HCT116 (cell line): ENCODE measurements around the gene APBA3. TPM values are rescaled to one million over a fixed set of nuclear protein-coding genes. Genes with fewer than 3 reads are reported as not detected.

Experiments used
- ATAC-seq: fragments of 200-7000 bp; cut with Tn5 transposase; 2 replicates; pipeline ENCODE4 v1.9.1; 2020; ENCODE audit warnings: mild to moderate bottlenecking, moderate library complexity
- BruUV-seq: library from RNA; stranded (reverse); fragments of 400-500 nt; replicated peaks from 2 replicates; lab custom pipeline; 2021; lab: Mats Ljungman, UMichigan
- CTCF ChIA-PET: fragments of 300-600 bp; sonication (Branson Sonifier 250); formaldehyde crosslinking; loops from one replicate; lab custom pipeline; 2021; ENCODE audit warnings: antibody characterized with exemption; lab: Charles Lee
- POLR2A ChIA-PET: fragments of 300-600, 350-600 bp; sonication (Branson Sonifier 250); formaldehyde crosslinking; loops from one replicate; lab custom pipeline; 2021; ENCODE audit warnings: antibody characterized with exemption; lab: Charles Lee
- RAD21 ChIA-PET, 2 experiments: fragments of 300-600 bp; sonication (Branson Sonifier 250); formaldehyde crosslinking; loops; one replicate each; lab custom pipeline; 2023; ENCODE audit warnings: low total read pairs in 2 of 2; ENCODE audit not compliant: uncharacterized antibody in 2 of 2, unreplicated experiment in 2 of 2, low non-redundant PET in 1 of 2; lab: Charles Lee
- DNase-seq: peaks from one replicate; pipeline ENCODE4 v3.0.0-alpha.2; 2010; ENCODE audit warnings: low read depth, low spot score
- H2AFZ ChIP-seq: fragments of 200-600 bp; shearing (Covaris generic), sonication (generic); 2 replicates; pipeline ENCODE4 v1.6.1; 2017; ENCODE audit warnings: low read depth, mixed run types, mixed read lengths, antibody characterized with exemption, low read length; ENCODE audit not compliant: poor library complexity, severe bottlenecking
- H3K27ac ChIP-seq: 2 replicates; pipeline ENCODE4 v1.5.1; 2012; ENCODE audit warnings: low read depth, low read length
- H3K27me3 ChIP-seq: fragments of 200-600 bp; sonication (generic); 2 replicates; pipeline ENCODE4 v1.6.1; 2016; ENCODE audit warnings: mixed run types, low read length, mixed read lengths; ENCODE audit not compliant: insufficient read depth
- H3K36me3 ChIP-seq, 2 experiments: fragments of 200-500 bp in 1 of 2; fragments of 200-600 bp in 1 of 2; sonication (Bioruptor generic) in 1 of 2; sonication (generic) in 1 of 2; 2 replicates each; pipeline versions ENCODE4 v1.5.1 to v1.6.1; 2014 to 2016; ENCODE audit warnings: low read length in 2 of 2, inconsistent platforms in 1 of 2, mixed read lengths in 1 of 2, mixed run types in 1 of 2; ENCODE audit not compliant: insufficient read depth in 2 of 2, control insufficient read depth in 1 of 2
- H3K4me1 ChIP-seq, 2 experiments: fragments of 200-600 bp in 1 of 2; sonication (generic) in 1 of 2; 2 replicates each; pipeline versions ENCODE4 v1.5.1 to v1.6.1; 2012 to 2017; ENCODE audit warnings: low read length in 2 of 2, inconsistent platforms in 1 of 2, mild to moderate bottlenecking in 1 of 2, mixed read lengths in 1 of 2, mixed run types in 1 of 2, moderate library complexity in 1 of 2; ENCODE audit not compliant: insufficient read depth in 2 of 2, control insufficient read depth in 1 of 2
- H3K4me2 ChIP-seq: fragments of 200-600 bp; sonication (generic); 2 replicates; pipeline ENCODE4 v1.6.1; 2017; ENCODE audit warnings: mixed run types, low read length, mixed read lengths
- H3K4me3 ChIP-seq, 2 experiments: fragments of 200-600 bp in 1 of 2; sonication (generic) in 1 of 2; replicated peaks in 1 of 2; 2 replicates each; pipeline ENCODE4 v1.5.1; 2011 to 2016; ENCODE audit warnings: low read length in 2 of 2, control low read depth in 1 of 2, low read depth in 1 of 2, mild to moderate bottlenecking in 1 of 2, mixed read lengths in 1 of 2, mixed run types in 1 of 2
- H3K79me2 ChIP-seq: fragments of 200-600 bp; sonication (generic); 2 replicates; pipeline ENCODE4 v1.6.1; 2017; ENCODE audit warnings: mild to moderate bottlenecking, mixed run types, low read length, moderate library complexity, mixed read lengths; ENCODE audit not compliant: insufficient read depth
- H3K9ac ChIP-seq: fragments of 200-600 bp; sonication (generic); 2 replicates; pipeline ENCODE4 v1.6.1; 2016; ENCODE audit warnings: low read length, mixed read lengths
- H3K9me2 ChIP-seq: fragments of 200-600 bp; sonication (generic), shearing (Covaris generic); 2 replicates; pipeline ENCODE4 v1.6.1; 2017; ENCODE audit warnings: mixed run types, mild to moderate bottlenecking, moderate library complexity; ENCODE audit not compliant: insufficient read depth
- H3K9me3 ChIP-seq, 2 experiments: fragments of 200-500 bp in 1 of 2; fragments of 200-600 bp in 1 of 2; sonication (Bioruptor generic) in 1 of 2; sonication (generic) in 1 of 2; 2 replicates each; pipeline ENCODE4 v1.6.1; 2014 to 2017; ENCODE audit warnings: low read length in 2 of 2, mixed read lengths in 2 of 2, inconsistent platforms in 1 of 2, low read depth in 1 of 2, mild to moderate bottlenecking in 1 of 2, mixed run types in 1 of 2, moderate library complexity in 1 of 2; ENCODE audit not compliant: control insufficient read depth in 1 of 2, insufficient read depth in 1 of 2
- H4K20me1 ChIP-seq: fragments of 200-600 bp; sonication (generic), shearing (Covaris generic); 2 replicates; pipeline ENCODE4 v1.6.1; 2017; ENCODE audit warnings: mixed run types, mild to moderate bottlenecking, moderate library complexity; ENCODE audit not compliant: insufficient read depth
- CBX3 ChIP-seq: IDR thresholded peaks from 2 replicates; pipeline ENCODE4 v1.6.1; 2012; ENCODE audit warnings: low read depth
- CEBPB ChIP-seq: IDR thresholded peaks from 2 replicates; pipeline ENCODE4 v1.6.1; 2012; ENCODE audit warnings: low read depth
- CTCF ChIP-seq, 3 experiments: fragments of 200-600 bp in 1 of 3; sonication (generic) in 1 of 3; IDR thresholded peaks in 2 of 3; conservative IDR thresholded peaks in 1 of 3; 2 replicates each; pipeline ENCODE4 v1.5.1; 2012 to 2017; ENCODE audit warnings: low read depth in 2 of 3, low read length in 2 of 3, antibody characterized with exemption in 1 of 3, borderline replicate concordance in 1 of 3, control low read depth in 1 of 3, mild to moderate bottlenecking in 1 of 3, mixed read lengths in 1 of 3, mixed run types in 1 of 3, moderate library complexity in 1 of 3; ENCODE audit not compliant: insufficient read depth in 1 of 3
- EGR1 ChIP-seq: IDR thresholded peaks from 2 replicates; pipeline ENCODE4 v1.6.1; 2012; ENCODE audit warnings: low read depth
- ELF1 ChIP-seq: IDR thresholded peaks from 2 replicates; pipeline ENCODE4 v1.6.1; 2012; ENCODE audit warnings: low read depth, borderline replicate concordance
- EZH2 ChIP-seq: fragments of 200-600 bp; sonication (generic); IDR thresholded peaks from 2 replicates; pipeline ENCODE4 v1.6.1; 2017; ENCODE audit warnings: antibody characterized with exemption, mixed run types
- EZH2phosphoT487 ChIP-seq: fragments of 200-600 bp; IDR thresholded peaks from 2 replicates; pipeline ENCODE4 v1.6.1; 2018; ENCODE audit warnings: antibody characterized with exemption, borderline replicate concordance
- FOSL1 ChIP-seq: IDR thresholded peaks from 2 replicates; pipeline ENCODE4 v1.6.1; 2012; ENCODE audit warnings: low read depth
- POLR2AphosphoS5 ChIP-seq: IDR thresholded peaks from 2 replicates; pipeline ENCODE4 v1.6.1; 2011; ENCODE audit warnings: mild to moderate bottlenecking, low read depth, low read length, moderate library complexity
- RAD21 ChIP-seq: IDR thresholded peaks from 2 replicates; pipeline ENCODE4 v1.6.1; 2012; ENCODE audit warnings: low read depth, mild to moderate bottlenecking
- SIN3A ChIP-seq: IDR thresholded peaks from 2 replicates; pipeline ENCODE4 v1.6.1; 2012; ENCODE audit warnings: low read depth
- SRF ChIP-seq: IDR thresholded peaks from 2 replicates; pipeline ENCODE4 v1.6.1; 2012; ENCODE audit warnings: low read depth
- TCF7L2 ChIP-seq: IDR thresholded peaks from 2 replicates; pipeline ENCODE4 v1.7.0; 2011; ENCODE audit warnings: borderline replicate concordance, inconsistent platforms; ENCODE audit not compliant: insufficient read depth, insufficient read length; ENCODE audit errors: extremely low read depth
- YY1 ChIP-seq: IDR thresholded peaks from 2 replicates; pipeline ENCODE4 v1.6.1; 2011; ENCODE audit warnings: low read length, low read depth, moderate library complexity, mild to moderate bottlenecking; ENCODE audit not compliant: insufficient replicate concordance; ENCODE audit errors: extremely low read depth
- ZFX ChIP-seq: fragments of 450-650 bp; IDR thresholded peaks from 2 replicates; pipeline ENCODE4 v1.6.1; 2017
- ZNF274 ChIP-seq: fragments of 200-500 bp; sonication (Bioruptor generic); IDR thresholded peaks from 2 replicates; pipeline ENCODE4 v1.6.1; 2014; ENCODE audit warnings: mild to moderate bottlenecking, low read depth, low read length, inconsistent platforms
- intact Hi-C: fragments of 100-400 bp; cut with micrococcal nuclease; formaldehyde crosslinking; loops from 2 replicates; pipeline ENCODE4 v1.10.0; 2022
- total RNA-seq: library from RNA; stranded (reverse); gene quantifications from one replicate; pipeline ENCODE4 v1.2.1, GENCODE V29; 2021; ENCODE audit not compliant: unreplicated experiment
- TF ChIP-seq, protein P1 (sequence below): IDR thresholded peaks from 2 replicates; pipeline ENCODE4 v1.6.1; 2012
- TF ChIP-seq, protein P2 (sequence below): IDR thresholded peaks from 2 replicates; pipeline ENCODE4 v1.6.1; 2012; ENCODE audit warnings: low read depth
- TF ChIP-seq, protein P3 (sequence below): IDR thresholded peaks from 2 replicates; pipeline ENCODE4 v1.6.1; 2011; ENCODE audit warnings: mild to moderate bottlenecking, low read length, moderate library complexity; ENCODE audit not compliant: insufficient replicate concordance; ENCODE audit errors: extremely low read depth
- TF ChIP-seq, protein P4 (sequence below): IDR thresholded peaks from 2 replicates; pipeline ENCODE4 v1.6.1; 2012

Gene APBA3
- total RNA-seq, 1 experiment from 2014 or later, result 29.5 TPM

DNA sequence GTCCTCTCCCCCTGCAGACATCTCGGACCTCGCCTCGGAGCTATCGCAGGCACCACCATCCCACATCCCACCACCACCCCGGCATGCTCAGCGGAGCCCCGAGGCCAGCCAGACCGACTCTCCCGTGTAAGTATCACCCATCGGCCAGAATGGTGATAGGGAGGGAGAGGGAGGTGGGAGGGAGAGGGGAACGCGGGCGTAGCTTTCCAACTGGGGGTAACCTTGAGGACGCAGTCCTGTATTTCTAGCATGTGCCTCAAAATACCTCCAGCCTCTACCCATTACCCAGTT, 27.2 kb downstream of the APBA3 start:
- Histone ChIP-seq H3K27ac (no peak overlapping the region), H3K36me3 (peaks cover 0 to 3% of the 10 kb centered on the region in 2 experiments; a peak in 2 of 4 replicates), H3K9ac (no peak overlapping the region), H3K4me1 (peaks cover 5 to 19% of the 10 kb centered on the region in 2 experiments), H3K4me2 (no peak overlapping the region), H3K27me3 (no peaks in the 10 kb centered on the region)
- ChIA-PET RAD21 (no interaction called here), POLR2A (interaction anchor here (0.6 kb wide), 1 partner anchor 12 kb away, joined by 5 read pairs; no protein-coding TSS in a partner anchor)
- intact Hi-C loops, result no loop called here
- no TSS peak for BruUV-seq
- TF ChIP-seq, protein P1, sequence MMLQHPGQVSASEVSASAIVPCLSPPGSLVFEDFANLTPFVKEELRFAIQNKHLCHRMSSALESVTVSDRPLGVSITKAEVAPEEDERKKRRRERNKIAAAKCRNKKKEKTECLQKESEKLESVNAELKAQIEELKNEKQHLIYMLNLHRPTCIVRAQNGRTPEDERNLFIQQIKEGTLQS, result no peak
- TF ChIP-seq SIN3A (no peak), SRF (no peak), RAD21 (no peak), EZH2phosphoT487 (no peak), CBX3 (no peak), CTCF (IDR thresholded peaks at IDR 0.05 in 2 of 3, conservative IDR thresholded peaks at IDR 0.05 in 1 of 3; ENCODE audit: borderline replicate concordance in 1 of 3, insufficient read depth in 1 of 3, low read depth in 2 of 3, low read length in 2 of 3) (no peak), CEBPB (no peak), POLR2AphosphoS5 (no peak), EZH2 (no peak), ELF1 (no peak), FOSL1 (no peak), YY1 (no peak), EGR1 (no peak), TCF7L2 (no peak), ZFX (no peak), ZNF274 (no peak)
- TF ChIP-seq, protein P2, sequence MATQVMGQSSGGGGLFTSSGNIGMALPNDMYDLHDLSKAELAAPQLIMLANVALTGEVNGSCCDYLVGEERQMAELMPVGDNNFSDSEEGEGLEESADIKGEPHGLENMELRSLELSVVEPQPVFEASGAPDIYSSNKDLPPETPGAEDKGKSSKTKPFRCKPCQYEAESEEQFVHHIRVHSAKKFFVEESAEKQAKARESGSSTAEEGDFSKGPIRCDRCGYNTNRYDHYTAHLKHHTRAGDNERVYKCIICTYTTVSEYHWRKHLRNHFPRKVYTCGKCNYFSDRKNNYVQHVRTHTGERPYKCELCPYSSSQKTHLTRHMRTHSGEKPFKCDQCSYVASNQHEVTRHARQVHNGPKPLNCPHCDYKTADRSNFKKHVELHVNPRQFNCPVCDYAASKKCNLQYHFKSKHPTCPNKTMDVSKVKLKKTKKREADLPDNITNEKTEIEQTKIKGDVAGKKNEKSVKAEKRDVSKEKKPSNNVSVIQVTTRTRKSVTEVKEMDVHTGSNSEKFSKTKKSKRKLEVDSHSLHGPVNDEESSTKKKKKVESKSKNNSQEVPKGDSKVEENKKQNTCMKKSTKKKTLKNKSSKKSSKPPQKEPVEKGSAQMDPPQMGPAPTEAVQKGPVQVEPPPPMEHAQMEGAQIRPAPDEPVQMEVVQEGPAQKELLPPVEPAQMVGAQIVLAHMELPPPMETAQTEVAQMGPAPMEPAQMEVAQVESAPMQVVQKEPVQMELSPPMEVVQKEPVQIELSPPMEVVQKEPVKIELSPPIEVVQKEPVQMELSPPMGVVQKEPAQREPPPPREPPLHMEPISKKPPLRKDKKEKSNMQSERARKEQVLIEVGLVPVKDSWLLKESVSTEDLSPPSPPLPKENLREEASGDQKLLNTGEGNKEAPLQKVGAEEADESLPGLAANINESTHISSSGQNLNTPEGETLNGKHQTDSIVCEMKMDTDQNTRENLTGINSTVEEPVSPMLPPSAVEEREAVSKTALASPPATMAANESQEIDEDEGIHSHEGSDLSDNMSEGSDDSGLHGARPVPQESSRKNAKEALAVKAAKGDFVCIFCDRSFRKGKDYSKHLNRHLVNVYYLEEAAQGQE, result no peak
- TF ChIP-seq, protein P3, sequence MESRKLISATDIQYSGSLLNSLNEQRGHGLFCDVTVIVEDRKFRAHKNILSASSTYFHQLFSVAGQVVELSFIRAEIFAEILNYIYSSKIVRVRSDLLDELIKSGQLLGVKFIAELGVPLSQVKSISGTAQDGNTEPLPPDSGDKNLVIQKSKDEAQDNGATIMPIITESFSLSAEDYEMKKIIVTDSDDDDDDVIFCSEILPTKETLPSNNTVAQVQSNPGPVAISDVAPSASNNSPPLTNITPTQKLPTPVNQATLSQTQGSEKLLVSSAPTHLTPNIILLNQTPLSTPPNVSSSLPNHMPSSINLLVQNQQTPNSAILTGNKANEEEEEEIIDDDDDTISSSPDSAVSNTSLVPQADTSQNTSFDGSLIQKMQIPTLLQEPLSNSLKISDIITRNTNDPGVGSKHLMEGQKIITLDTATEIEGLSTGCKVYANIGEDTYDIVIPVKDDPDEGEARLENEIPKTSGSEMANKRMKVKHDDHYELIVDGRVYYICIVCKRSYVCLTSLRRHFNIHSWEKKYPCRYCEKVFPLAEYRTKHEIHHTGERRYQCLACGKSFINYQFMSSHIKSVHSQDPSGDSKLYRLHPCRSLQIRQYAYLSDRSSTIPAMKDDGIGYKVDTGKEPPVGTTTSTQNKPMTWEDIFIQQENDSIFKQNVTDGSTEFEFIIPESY, result no peak
- TF ChIP-seq, protein P4, sequence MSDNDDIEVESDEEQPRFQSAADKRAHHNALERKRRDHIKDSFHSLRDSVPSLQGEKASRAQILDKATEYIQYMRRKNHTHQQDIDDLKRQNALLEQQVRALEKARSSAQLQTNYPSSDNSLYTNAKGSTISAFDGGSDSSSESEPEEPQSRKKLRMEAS, result no peak
- TF ChIP-seq, all 23 proteins: peak for 0
- Histone ChIP-seq H3K79me2 (no peaks in the 10 kb centered on the region), H3K4me3 (no peak overlapping the region), H3K9me3 (no peaks in the 10 kb centered on the region), H2AFZ (no peak overlapping the region), H4K20me1 (no peaks in the 10 kb centered on the region), H3K9me2 (no peaks in the 10 kb centered on the region)
- ATAC-seq, result no peak
- no peak for DNase-seq
- CTCF ChIA-PET, result no interaction called here
